Neuronal stem cell (in vitro differentiated cells): ENCODE data around the gene ABHD5.
"Not testable (repeated sequence)": the region's sequence is repeated elsewhere in the genome, so short reads cannot be mapped to it uniquely, and the experiment has no call there.

Experiments
- DNase-seq: peaks from one replicate; pipeline ENCODE4 v3.0.0-alpha.2; 2013; ENCODE audit warnings: low spot score
- H2AFZ ChIP-seq: one replicate; pipeline ENCODE4 v1.6.1; 2013; ENCODE audit warnings: mild to moderate bottlenecking, low read length, inconsistent platforms
- H2AK5ac ChIP-seq: 2 replicates; pipeline ENCODE4 v1.6.1; 2013; ENCODE audit warnings: low read depth, mild to moderate bottlenecking, inconsistent platforms, low read length, moderate library complexity, mixed read lengths
- H2BK120ac ChIP-seq: 2 replicates; pipeline ENCODE4 v1.6.1; 2013; ENCODE audit warnings: low read depth, mild to moderate bottlenecking, inconsistent platforms, low read length, moderate library complexity, mixed read lengths
- H2BK12ac ChIP-seq: one replicate; pipeline ENCODE4 v1.6.1; 2013; ENCODE audit warnings: low read length, inconsistent platforms
- H2BK15ac ChIP-seq: 2 replicates; pipeline ENCODE4 v1.6.1; 2013; ENCODE audit warnings: mild to moderate bottlenecking, low read length, inconsistent platforms, mixed read lengths
- H2BK5ac ChIP-seq: one replicate; pipeline ENCODE4 v1.6.1; 2013; ENCODE audit warnings: inconsistent platforms, mild to moderate bottlenecking, low read length, moderate library complexity
- H3K14ac ChIP-seq: one replicate; pipeline ENCODE4 v1.6.1; 2013; ENCODE audit warnings: low read length, inconsistent platforms
- H3K18ac ChIP-seq: 2 replicates; pipeline ENCODE4 v1.6.1; 2013; ENCODE audit warnings: low read length, inconsistent platforms
- H3K23ac ChIP-seq: 2 replicates; pipeline ENCODE4 v1.6.1; 2013; ENCODE audit warnings: low read depth, mild to moderate bottlenecking, mixed read lengths, low read length, inconsistent platforms; ENCODE audit not compliant: poor library complexity
- H3K27ac ChIP-seq: replicated peaks from 3 replicates; pipeline ENCODE4 v1.5.1; 2013; ENCODE audit warnings: low read length, inconsistent platforms
- H3K27me3 ChIP-seq, 3 experiments: 2 replicates each; pipeline ENCODE4 v1.6.1; 2013; ENCODE audit warnings: low read length in 3 of 3, mild to moderate bottlenecking in 2 of 3, inconsistent platforms in 1 of 3, low read depth in 1 of 3, mixed read lengths in 1 of 3, moderate library complexity in 1 of 3; ENCODE audit not compliant: control insufficient read depth in 3 of 3, insufficient read depth in 3 of 3
- H3K36me3 ChIP-seq, 2 donors: replicated peaks in 1 of 2; 2 replicates each; pipeline ENCODE4 v1.6.1; 2013; ENCODE audit warnings: low read length in 2 of 2; ENCODE audit not compliant: control insufficient read depth in 2 of 2, insufficient read depth in 2 of 2
- H3K4ac ChIP-seq: 2 replicates; pipeline ENCODE4 v1.6.1; 2013; ENCODE audit warnings: inconsistent platforms, mild to moderate bottlenecking, low read length, moderate library complexity
- H3K4me1 ChIP-seq, 2 donors: 1 replicate in 1 of 2; 2 replicates in 1 of 2; pipeline ENCODE4 v1.6.1; 2013; ENCODE audit warnings: low read length in 2 of 2, low read depth in 1 of 2; ENCODE audit not compliant: control insufficient read depth in 2 of 2, insufficient read depth in 1 of 2
- H3K4me2 ChIP-seq: one replicate; pipeline ENCODE4 v1.6.1; 2013; ENCODE audit warnings: mild to moderate bottlenecking, low read length, inconsistent platforms; ENCODE audit not compliant: insufficient read depth, poor library complexity, severe bottlenecking
- H3K4me3 ChIP-seq, 2 donors: 2 replicates each; pipeline ENCODE4 v1.5.1; 2013; ENCODE audit warnings: low read length in 2 of 2, mild to moderate bottlenecking in 2 of 2, inconsistent platforms in 1 of 2, moderate library complexity in 1 of 2
- H3K79me1 ChIP-seq: one replicate; pipeline ENCODE4 v1.6.1; 2013; ENCODE audit warnings: low read depth, mild to moderate bottlenecking, inconsistent platforms, low read length, moderate library complexity
- H3K9ac ChIP-seq: one replicate; pipeline ENCODE4 v1.6.1; 2013; ENCODE audit warnings: mild to moderate bottlenecking, low read depth, low read length, inconsistent platforms; ENCODE audit not compliant: poor library complexity
- H3K9me3 ChIP-seq, 2 donors: replicated peaks in 1 of 2; 2 replicates each; pipeline versions ENCODE3 to v1.6.1; 2013; ENCODE audit warnings: low read length in 2 of 2, mild to moderate bottlenecking in 2 of 2, inconsistent platforms in 1 of 2, low read depth in 1 of 2, mixed read lengths in 1 of 2, moderate library complexity in 1 of 2; ENCODE audit not compliant: control insufficient read depth in 2 of 2, insufficient read depth in 1 of 2
- H4K8ac ChIP-seq: one replicate; pipeline ENCODE4 v1.6.1; 2013; ENCODE audit warnings: low read depth, mild to moderate bottlenecking, inconsistent platforms, low read length, moderate library complexity
- H4K91ac ChIP-seq: one replicate; pipeline ENCODE4 v1.6.1; 2013; ENCODE audit warnings: low read length, low read depth, mild to moderate bottlenecking, inconsistent platforms; ENCODE audit not compliant: poor library complexity
- WGBS, 2 donors: extraction: QIAGEN DNeasy Blood & Tissue Kit; methylation state at CpG; one replicate each; pipeline ENCODE4 v1.1.7; 2013; ENCODE audit warnings: missing lambda C conversion rate in 2 of 2, mixed read lengths in 1 of 2; ENCODE audit not compliant: insufficient read length in 2 of 2, insufficient replicate concordance in 1 of 2; ENCODE audit errors: extremely low coverage in 2 of 2; 5-methylcytosine and 5-hydroxymethylcytosine counted together

The ABHD5 gene

GRCh38 chr3:43656390-43656789, 34.3 kb upstream of the ABHD5 start:
- not testable (repeated sequence) for H3K27ac ChIP-seq, H3K14ac ChIP-seq, H3K27me3 ChIP-seq, H2BK120ac ChIP-seq, H3K4me1 ChIP-seq, H3K9me3 ChIP-seq, H2AFZ ChIP-seq, H2BK5ac ChIP-seq, H3K79me1 ChIP-seq, H3K23ac ChIP-seq, H3K18ac ChIP-seq, H4K8ac ChIP-seq, H3K4me2 ChIP-seq, H2BK12ac ChIP-seq, H4K91ac ChIP-seq, H3K36me3 ChIP-seq, H2AK5ac ChIP-seq, H2BK15ac ChIP-seq, H3K9ac ChIP-seq, DNase-seq, H3K4ac ChIP-seq, H3K4me3 ChIP-seq
- WGBS, 2 donors, result no CpG with 5 or more reads among the region's 22 CpGs

- no peak overlapping the region for H2BK120ac ChIP-seq
- no peak overlapping the region for H2BK5ac ChIP-seq
- H2BK12ac ChIP-seq, result no peak overlapping the region
- no peak overlapping the region for H3K18ac ChIP-seq
- no peak overlapping the region for H3K4ac ChIP-seq
- H2AFZ ChIP-seq, result no peak overlapping the region
- no peak overlapping the region for H2BK15ac ChIP-seq
- no peak overlapping the region for H3K27ac ChIP-seq
- no peaks in the 10 kb centered on the region for H3K36me3 ChIP-seq
- H4K8ac ChIP-seq, result no peak overlapping the region
- no peaks in the 10 kb centered on the region for H3K4me1 ChIP-seq
- H3K79me1 ChIP-seq, result no peaks in the 10 kb centered on the region
- H2AK5ac ChIP-seq, result no peak overlapping the region
- no peak overlapping the region for H4K91ac ChIP-seq
- no peak overlapping the region for H3K14ac ChIP-seq
- H3K4me3 ChIP-seq, result no peak overlapping the region
- peak overlapping the region; percentile 21 for H3K9ac ChIP-seq
- no peak overlapping the region for H3K23ac ChIP-seq
- DNase-seq, result no peak
- no peaks in the 10 kb centered on the region for H3K27me3 ChIP-seq
- no CpG with 5 or more reads among the region's 13 CpGs for WGBS, 2 donors
- no peak overlapping the region for H3K4me2 ChIP-seq
- no peaks in the 10 kb centered on the region for H3K9me3 ChIP-seq
Observed at GRCh38 chr3:43659250-43659880, 31.4 kb upstream of the ABHD5 start.

GRCh38 chr3:43661376-43661775, 29.4 kb upstream of the ABHD5 start:
- not testable (repeated sequence) for H2AK5ac ChIP-seq, H3K23ac ChIP-seq
- no CpG with 5 or more reads among the region's 1 CpG for WGBS, 2 donors

DNA sequence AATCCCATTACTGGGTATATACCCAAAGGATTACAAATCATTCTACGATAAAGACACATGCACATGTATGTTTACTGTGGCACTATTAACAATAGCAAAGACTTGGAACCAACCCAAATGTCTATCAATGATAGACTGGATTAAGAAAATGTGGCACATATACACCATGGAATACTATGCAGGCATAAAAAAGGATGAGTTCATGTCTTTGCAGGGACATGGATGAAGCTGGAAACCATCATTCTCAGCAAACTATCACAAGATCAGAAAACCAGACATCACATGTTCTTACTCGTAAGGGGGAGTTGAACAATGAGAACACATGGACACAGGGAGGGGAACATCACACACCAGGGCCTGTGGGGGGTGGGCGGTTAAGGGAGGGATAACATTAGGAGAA, 25.7 kb upstream of the ABHD5 start:
- not testable (repeated sequence) for H3K9me3 ChIP-seq, H3K4me2 ChIP-seq, H2BK15ac ChIP-seq, H3K18ac ChIP-seq, H2BK5ac ChIP-seq, H2AFZ ChIP-seq, H3K4me1 ChIP-seq, H2AK5ac ChIP-seq, H3K36me3 ChIP-seq, H3K14ac ChIP-seq, H2BK12ac ChIP-seq, H3K4me3 ChIP-seq, H3K4ac ChIP-seq, H3K9ac ChIP-seq, H4K8ac ChIP-seq, H3K27ac ChIP-seq, DNase-seq, H4K91ac ChIP-seq, H3K23ac ChIP-seq, H3K79me1 ChIP-seq, H3K27me3 ChIP-seq, H2BK120ac ChIP-seq
- no CpG with 5 or more reads among the region's 3 CpGs for WGBS, 2 donors

More at GRCh38 chr3:43661376-43661775, 29.4 kb upstream of the ABHD5 start:
- H3K27me3 ChIP-seq, H3K27ac ChIP-seq, H3K4me3 ChIP-seq, H3K4ac ChIP-seq, H3K4me2 ChIP-seq, H3K36me3 ChIP-seq, H3K9me3 ChIP-seq, H3K14ac ChIP-seq, H2BK120ac ChIP-seq, H3K79me1 ChIP-seq, DNase-seq, H4K8ac ChIP-seq, H2BK5ac ChIP-seq, H3K4me1 ChIP-seq, H2AFZ ChIP-seq, H3K18ac ChIP-seq, H2BK12ac ChIP-seq, H4K91ac ChIP-seq, H3K9ac ChIP-seq, H2BK15ac ChIP-seq: not testable (repeated sequence)
